DOHH2 (cell line): ENCODE data around the gene ARHGAP19.

Experiments used
- EZH2phosphoT487 ChIP-seq: fragments of 200-600 bp; sonication (generic); IDR thresholded peaks from 2 replicates; pipeline ENCODE4 v1.6.1; 2017; ENCODE audit warnings: borderline replicate concordance, mild to moderate bottlenecking, antibody characterized with exemption, low read length, moderate library complexity, mixed read lengths
- TF ChIP-seq, protein P1 (sequence below): fragments of 200-600 bp; sonication (generic); IDR thresholded peaks from one replicate; pipeline ENCODE4 v1.5.1; 2014; ENCODE audit warnings: antibody characterized with exemption, mild to moderate bottlenecking, low read depth, low read length; ENCODE audit not compliant: poor library complexity, severe bottlenecking

DNA sequence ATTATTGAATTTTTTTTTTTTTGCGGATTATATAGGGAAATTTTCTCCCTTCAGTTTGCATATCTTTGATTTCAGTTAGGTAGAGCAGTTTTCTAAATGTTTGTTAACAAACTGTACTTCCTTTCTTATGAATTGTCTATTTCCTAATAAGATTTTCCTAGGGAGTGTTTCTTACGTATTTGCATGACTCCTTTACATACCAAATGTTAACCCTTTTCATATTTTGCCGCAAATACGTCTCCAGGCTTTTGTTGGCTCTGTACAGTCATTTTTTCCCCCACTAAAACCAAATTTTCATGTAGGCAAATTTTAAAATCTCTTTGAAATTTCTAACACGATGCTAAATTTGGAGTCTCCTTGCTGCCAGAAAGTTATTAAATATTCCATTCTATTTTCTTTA lies 44.0 kb upstream of the ARHGAP19 start:
- TF ChIP-seq, protein P1, sequence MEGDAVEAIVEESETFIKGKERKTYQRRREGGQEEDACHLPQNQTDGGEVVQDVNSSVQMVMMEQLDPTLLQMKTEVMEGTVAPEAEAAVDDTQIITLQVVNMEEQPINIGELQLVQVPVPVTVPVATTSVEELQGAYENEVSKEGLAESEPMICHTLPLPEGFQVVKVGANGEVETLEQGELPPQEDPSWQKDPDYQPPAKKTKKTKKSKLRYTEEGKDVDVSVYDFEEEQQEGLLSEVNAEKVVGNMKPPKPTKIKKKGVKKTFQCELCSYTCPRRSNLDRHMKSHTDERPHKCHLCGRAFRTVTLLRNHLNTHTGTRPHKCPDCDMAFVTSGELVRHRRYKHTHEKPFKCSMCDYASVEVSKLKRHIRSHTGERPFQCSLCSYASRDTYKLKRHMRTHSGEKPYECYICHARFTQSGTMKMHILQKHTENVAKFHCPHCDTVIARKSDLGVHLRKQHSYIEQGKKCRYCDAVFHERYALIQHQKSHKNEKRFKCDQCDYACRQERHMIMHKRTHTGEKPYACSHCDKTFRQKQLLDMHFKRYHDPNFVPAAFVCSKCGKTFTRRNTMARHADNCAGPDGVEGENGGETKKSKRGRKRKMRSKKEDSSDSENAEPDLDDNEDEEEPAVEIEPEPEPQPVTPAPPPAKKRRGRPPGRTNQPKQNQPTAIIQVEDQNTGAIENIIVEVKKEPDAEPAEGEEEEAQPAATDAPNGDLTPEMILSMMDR, result no peak
- no peak for TF ChIP-seq EZH2phosphoT487
